ENCODE results near the gene ZRANB1.

ZRANB1 gene

DNA sequence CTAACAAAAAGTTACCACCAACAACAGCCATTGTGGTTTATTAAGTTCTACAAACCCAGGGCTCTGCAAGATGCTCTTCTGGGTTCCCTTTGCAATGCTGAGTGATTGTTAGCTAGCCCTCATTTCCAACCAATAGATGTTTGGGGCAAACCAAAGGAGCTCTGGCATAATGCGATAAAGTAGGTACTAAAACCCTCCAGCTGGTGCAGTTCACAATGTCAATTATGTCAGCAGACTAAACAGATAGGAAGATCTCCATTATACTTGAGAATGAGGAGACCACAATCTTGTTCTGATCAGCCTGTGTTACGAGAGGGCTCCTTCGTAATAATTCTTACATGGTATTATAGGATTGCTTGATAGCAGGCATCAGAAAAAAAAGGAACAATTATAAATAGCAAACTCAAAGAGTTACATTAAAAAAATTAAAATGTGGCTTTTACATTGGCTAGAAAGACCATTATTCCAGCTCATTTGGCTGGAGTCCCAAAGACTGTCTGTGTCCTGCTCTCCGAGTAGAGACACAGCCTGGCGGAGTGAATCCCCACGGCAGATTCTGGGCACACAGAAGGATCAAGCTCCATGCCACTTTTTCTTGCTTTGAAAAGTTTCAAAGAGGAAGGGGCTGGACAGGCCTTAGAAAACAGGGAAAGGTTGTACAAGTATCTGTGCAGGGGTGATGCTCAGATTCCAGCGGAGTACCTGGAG lies 93.8 kb downstream of the ZRANB1 start:
- no peak for DNase-seq (ENCODE audit: low spot score)

GRCh38 chr10:125037145-125037877 lies 95.4 kb downstream of the ZRANB1 start:
- peak; percentile 89 for DNase-seq (ENCODE audit: low spot score)

All from kidney tubule cell (primary cell).